Testis (tissue), 2 donors: Measurements from ENCODE around the gene MEMO1.

Experiments used
- POLR2A ChIP-seq: fragments of 450-650 bp; IDR thresholded peaks from one replicate; pipeline ENCODE4 v1.6.1; 2017; ENCODE audit warnings: antibody characterized with exemption, mild to moderate bottlenecking, moderate library complexity
- TF ChIP-seq, protein P1 (sequence below), 3 experiments: fragments of 450-650 bp in 2 of 3; fragments of 200-600 bp in 1 of 3; sonication (generic) in 1 of 3; IDR thresholded peaks; one replicate each; pipeline ENCODE4 v1.5.1; 2016 to 2019; ENCODE audit warnings: antibody characterized with exemption in 3 of 3, mild to moderate bottlenecking in 2 of 3, moderate library complexity in 1 of 3

DNA sequence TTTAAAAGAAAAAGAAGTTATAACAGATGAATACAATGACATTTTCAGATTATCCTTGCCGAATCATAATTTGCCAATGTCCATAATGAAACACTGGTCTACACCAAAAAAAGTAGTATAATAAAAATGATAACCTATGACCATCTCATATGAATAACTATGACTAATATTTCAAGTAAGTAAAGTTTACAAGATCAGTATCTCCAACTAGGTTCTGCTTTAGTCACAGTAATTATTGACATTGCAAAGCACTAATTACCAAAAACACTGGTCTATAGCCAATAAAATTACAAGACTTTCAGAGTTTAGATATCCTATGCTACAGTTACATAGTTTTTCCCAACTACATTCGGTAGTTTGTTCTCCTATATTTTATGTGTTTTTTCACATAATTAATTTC lies 136.7 kb downstream of the MEMO1 start:
- TF ChIP-seq, protein P1, sequence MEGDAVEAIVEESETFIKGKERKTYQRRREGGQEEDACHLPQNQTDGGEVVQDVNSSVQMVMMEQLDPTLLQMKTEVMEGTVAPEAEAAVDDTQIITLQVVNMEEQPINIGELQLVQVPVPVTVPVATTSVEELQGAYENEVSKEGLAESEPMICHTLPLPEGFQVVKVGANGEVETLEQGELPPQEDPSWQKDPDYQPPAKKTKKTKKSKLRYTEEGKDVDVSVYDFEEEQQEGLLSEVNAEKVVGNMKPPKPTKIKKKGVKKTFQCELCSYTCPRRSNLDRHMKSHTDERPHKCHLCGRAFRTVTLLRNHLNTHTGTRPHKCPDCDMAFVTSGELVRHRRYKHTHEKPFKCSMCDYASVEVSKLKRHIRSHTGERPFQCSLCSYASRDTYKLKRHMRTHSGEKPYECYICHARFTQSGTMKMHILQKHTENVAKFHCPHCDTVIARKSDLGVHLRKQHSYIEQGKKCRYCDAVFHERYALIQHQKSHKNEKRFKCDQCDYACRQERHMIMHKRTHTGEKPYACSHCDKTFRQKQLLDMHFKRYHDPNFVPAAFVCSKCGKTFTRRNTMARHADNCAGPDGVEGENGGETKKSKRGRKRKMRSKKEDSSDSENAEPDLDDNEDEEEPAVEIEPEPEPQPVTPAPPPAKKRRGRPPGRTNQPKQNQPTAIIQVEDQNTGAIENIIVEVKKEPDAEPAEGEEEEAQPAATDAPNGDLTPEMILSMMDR (IDR thresholded peaks at IDR 0.05), result no peak
- TF ChIP-seq POLR2A, result no peak
